NCI-H1417 (cell line): Measurements from ENCODE around the gene GBX2.

ENCODE experiments used
- DNase-seq, 3 experiments: peaks; one replicate each; lab custom pipeline; 2025; lab: John Stamatoyannopoulos, UW

GBX2 gene

DNA sequence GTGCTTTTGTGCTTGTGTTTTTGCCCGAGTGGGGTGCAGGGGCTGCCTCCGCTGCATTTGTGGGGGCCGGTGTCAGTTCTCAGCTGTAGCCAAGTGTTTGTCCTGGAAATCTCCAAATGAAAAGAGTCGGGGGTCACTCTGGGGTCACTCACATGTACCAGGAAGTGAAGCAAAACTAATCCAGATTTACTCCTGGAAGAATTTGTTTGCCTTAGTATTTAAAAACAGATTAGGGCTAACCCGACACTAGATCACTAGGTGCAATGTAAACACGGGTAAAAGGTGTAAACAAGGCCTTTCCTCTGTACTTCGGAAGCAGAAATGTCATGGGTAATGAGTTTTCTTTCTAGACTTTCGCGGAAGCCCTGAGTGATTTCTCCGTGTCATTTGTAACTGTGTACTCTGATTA is 50.3 kb downstream of the GBX2 start:
- DNase-seq = peak in 1 of 3 experiments; percentile 31

GRCh38 chr2:236117401-236117800 is 50.8 kb downstream of the GBX2 start:
- no peak for DNase-seq
